Stomach (tissue), 4 donors: ENCODE measurements around the gene TCEA2.

Source experiments
- CTCF ChIP-seq, 7 experiments: fragments of 450-650 bp in 4 of 7; fragments of 200-600 bp in 3 of 7; sonication (generic) in 3 of 7; IDR thresholded peaks; one replicate each; pipeline ENCODE4 v1.5.1; 2016 to 2019; ENCODE audit warnings: antibody characterized with exemption in 7 of 7, control low read depth in 2 of 7, mild to moderate bottlenecking in 1 of 7
- POLR2A ChIP-seq, 4 donors: fragments of 450-650 bp; IDR thresholded peaks; one replicate each; pipeline ENCODE4 v1.6.1; 2016; ENCODE audit warnings: antibody characterized with exemption in 4 of 4, control low read depth in 2 of 4, mild to moderate bottlenecking in 1 of 4, moderate library complexity in 1 of 4
- POLR2AphosphoS5 ChIP-seq, 3 donors: sonication (generic); formaldehyde crosslinking; IDR thresholded peaks; one replicate each; pipeline ENCODE4 v1.6.1; 2016; ENCODE audit warnings: antibody characterized with exemption in 3 of 3

- TF ChIP-seq CTCF (IDR thresholded peaks at IDR 0.05) (no peak), POLR2AphosphoS5 (IDR thresholded peaks at IDR 0.05) (no peak), POLR2A (IDR thresholded peaks at IDR 0.05) (no peak)
Observed at GRCh38 chr20:64105846-64106434, 42.9 kb downstream of the TCEA2 start.
